Measurements from ENCODE around the gene FBRSL1. TPM values are rescaled to one million over a fixed set of nuclear protein-coding genes. Genes with fewer than 3 reads are reported as not detected.

Gene FBRSL1
- total RNA-seq, 1 donor from 2014 or later, result 5.0 TPM

GRCh38 chr12:132511516-132512196 lies 21.7 kb downstream of the FBRSL1 start:
- no peak for DNase-seq

GRCh38 chr12:132512197-132513069 lies 22.5 kb downstream of the FBRSL1 start:
- no peak for DNase-seq

DNA sequence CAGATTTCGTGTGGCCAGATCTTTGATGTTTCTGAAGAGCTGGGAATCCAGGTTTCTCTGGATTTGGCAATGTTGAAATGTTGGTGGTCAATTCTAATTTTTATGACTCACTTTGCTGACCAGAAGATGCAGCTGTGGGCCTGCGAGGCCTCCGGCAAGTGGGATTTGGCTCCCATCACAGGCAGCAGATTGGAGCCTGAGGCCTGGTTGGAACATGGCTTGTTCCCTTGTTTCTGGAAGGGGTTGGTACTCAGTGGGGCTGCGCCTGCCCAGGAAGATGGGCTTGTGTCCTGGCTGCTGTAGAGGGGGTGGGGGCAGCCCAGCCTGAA lies 23.1 kb downstream of the FBRSL1 start:
- no peak for DNase-seq

- DNase-seq, result no peak
Observed at GRCh38 chr12:132513458-132514135, 23.6 kb downstream of the FBRSL1 start.

GRCh38 chr12:132514216-132514820 lies 24.4 kb downstream of the FBRSL1 start:
- no peak for DNase-seq

- no peak for DNase-seq
Observed at GRCh38 chr12:132514838-132515237, 24.9 kb downstream of the FBRSL1 start.

- DNase-seq, result no peak
Observed at GRCh38 chr12:132516095-132517012, 26.4 kb downstream of the FBRSL1 start.

DNA sequence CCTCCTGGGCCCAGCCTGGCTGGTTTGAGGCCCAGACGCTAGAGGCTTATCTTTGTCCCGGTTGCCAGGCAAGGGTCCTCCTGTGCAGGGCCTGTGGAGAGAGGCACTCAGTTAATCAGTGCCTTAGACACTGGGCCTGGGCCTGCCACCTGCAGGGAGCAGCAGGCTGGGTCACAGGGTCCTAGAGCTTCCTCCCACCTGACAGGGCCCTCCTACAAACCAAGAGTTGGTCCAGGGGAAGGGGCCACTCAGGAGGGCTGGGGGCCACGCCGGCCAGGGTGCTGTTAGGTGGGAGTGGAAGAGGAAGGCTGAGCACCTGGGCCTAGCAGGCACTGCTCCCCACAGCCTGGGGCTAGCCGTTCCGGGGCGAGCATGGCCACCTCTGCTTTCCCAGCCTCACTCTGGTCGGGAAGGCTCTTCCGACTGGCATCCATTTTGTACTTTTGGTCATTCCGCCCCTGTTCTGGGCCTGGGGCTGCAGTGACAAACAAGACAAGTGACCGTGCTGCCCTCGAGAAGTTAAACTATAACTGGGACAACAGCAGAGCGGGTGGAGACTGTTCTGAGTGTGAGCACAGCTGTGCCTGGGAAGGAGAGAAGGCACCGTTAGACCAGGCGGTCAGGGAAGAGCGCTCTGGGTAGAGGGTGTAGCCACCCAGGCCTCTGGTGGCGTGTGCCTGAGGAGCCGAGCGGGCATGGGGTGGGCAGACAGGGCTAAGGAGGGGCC lies 27.2 kb downstream of the FBRSL1 start:
- DNase-seq, result no peak

DNA sequence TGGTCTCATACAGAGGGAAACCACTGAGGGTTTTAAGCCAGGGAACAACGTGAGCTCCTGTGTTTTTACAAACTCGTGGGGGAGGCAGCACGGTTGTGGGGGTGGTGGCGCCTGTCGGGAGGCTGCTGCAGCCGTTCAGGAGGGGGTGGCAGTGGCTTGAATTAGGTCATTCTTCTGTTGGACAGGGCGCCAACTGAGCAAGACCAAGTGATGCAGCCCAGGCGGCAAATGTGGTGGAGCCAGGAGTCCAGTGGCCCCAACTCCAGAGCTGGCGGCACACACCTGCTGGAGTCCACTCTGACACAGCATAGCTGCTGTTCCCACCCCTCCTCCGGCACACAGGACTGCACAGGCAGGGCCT lies 27.8 kb downstream of the FBRSL1 start:
- no peak for DNase-seq

- DNase-seq, result no peak
Observed at GRCh38 chr12:132518354-132518992, 28.5 kb downstream of the FBRSL1 start.

DNA sequence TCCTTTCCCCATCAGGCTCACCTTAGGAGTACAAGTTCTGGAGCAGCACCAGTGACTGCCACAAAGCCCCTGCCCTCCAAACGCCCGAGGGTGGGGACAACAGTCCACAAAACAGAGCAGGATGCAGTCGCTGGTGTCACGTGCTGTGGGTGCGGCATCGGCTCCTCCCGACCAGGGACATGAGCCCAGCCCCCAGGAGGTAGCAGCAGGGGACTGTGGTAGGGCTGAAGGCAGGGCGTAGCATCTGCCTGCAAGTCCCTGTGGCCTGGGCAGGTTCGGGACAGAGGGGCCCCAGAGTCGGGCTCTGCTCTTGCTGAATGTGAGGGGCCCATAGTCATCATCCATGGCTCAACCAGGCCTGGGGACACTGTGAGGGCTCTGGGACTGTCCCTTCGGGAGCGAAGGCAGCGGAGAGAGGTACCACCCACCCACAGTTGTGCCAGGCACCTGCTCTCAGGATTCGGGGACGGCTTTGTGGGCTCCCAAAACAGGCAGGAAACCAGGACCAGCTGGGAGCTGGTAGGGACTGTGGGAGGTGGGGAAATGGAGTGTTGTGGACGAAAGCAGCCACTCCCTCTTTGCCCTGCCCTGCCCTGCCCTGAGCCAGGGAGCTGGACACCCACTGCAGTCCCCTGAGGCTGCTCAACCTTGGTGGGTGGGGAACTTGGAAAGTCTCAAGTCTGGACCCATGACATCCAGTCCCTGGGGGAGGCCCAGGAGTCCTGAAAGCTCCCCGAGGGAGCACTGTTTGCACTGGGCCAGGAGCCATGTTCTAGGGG lies 30.7 kb downstream of the FBRSL1 start:
- DNase-seq, result no peak

GRCh38 chr12:132521200-132521580 lies 31.2 kb downstream of the FBRSL1 start:
- no peak for DNase-seq

DNA sequence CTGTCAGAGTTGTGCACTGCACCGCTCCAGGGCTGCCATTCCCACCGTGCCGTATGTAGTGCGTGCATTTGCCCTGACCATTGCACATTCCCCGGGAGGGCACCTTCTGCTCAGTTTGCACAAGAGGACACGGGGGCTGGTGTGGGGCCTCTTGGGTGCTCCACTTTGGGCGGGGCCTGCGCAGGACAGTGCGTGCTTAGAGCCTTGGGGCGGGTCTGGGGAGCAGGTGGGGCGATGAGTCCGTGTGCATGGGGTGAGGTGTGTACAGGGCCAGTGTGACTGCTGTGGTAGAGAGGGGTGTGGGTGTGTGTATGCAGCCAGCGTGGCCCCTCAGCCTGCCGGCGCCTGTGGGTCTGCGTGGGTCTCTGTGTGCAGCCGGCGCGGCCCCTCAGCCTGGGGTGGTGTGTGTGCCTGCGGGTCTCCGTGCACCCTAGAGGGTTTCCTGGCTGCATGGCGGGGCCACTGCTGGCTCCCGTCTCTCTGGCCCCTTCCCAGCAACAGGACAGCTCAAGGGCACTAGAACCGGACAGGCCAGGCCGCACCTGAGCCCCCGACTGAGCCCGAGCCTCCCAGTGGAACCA lies 31.9 kb downstream of the FBRSL1 start:
- no peak for DNase-seq

DNA sequence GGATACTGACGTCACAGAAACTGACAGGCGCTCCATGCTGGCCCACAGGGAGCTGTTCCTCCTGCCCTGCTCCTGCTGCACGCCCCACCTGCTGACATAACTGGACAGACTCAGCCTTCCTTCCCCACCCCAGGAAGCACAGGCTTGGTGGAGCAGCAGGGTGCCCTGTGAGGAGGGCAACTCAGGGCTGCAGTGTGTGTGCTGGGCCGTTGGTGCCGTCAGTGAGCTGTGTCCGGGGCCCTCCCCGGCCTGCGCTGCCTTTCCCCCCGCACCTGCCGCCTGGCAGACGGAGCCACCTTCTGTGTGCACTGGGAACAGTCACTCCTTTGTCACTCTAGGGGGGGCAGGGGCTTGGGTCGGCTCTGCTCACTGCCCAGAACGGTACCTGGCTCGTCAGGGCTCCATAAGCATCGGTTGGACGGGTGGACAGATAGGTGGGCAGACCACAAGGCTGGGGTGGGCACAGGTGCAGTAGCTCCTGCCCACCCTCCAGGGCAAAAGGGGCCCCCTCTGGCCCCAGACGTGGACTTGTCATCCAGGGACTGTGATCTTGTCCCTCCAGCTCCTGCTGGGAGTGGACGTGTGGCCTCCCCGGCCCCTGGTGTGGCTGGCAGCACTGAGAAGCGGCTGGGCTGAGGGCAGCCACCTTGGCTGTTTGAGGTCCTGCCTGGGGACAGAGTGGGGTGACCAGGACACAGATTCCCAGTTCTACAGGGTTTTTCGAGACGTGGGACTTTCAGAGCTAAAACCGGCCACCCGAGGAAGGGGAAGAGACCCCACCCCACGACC lies 32.8 kb downstream of the FBRSL1 start:
- no peak for DNase-seq

DNA sequence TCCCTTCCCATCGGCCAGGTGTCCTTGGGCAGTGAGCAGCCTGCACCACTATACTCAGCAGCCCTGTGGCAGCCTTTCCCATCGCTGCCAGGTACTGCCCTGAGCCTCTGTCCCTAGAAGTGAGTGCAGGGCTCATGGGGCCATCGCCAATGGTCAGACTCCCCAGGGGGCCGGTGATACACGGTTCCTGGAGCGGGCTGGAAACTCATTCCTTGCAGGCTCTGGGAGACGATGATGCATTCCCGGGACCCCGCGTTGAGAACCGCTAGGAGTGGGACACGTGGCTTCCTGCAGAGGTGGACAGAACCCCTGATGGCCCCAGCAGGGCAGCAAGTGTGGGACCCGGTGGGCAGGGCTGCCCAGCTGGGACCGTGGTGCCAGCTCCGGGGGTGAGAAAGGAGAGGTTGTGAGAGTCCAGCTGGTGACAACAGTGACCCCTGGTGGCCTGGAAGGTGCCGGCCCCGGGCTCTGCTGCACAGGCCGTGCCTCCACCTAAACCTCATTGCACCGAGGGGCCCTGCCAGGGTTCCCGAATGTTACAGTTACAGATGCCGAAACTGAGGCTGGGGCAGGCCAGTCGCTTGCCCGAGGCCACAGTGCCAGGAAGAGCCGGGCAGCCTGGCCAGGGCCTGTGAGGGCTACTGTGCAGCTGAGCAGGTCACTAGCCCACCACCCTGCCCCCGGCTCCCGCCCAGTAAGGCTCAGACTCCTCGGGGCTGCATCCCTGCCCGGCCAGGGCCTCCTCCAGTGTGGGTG lies 33.8 kb downstream of the FBRSL1 start:
- DNase-seq, result no peak

- no peak for DNase-seq
Observed at GRCh38 chr12:132524405-132524804, 34.5 kb downstream of the FBRSL1 start.

GRCh38 chr12:132525011-132525832 lies 35.3 kb downstream of the FBRSL1 start:
- DNase-seq, result no peak
